Muscle layer of colon (tissue), 2 donors: Measurements from ENCODE around the gene KLF13.

Experiments
- H3K27ac ChIP-seq: one replicate; pipeline ENCODE4 v1.7.0; 2013; ENCODE audit warnings: low read depth, mild to moderate bottlenecking, low read length, moderate library complexity
- H3K27me3 ChIP-seq, 2 donors: one replicate each; pipeline ENCODE4 v1.7.0; 2013; ENCODE audit warnings: low read length in 2 of 2, mild to moderate bottlenecking in 2 of 2; ENCODE audit not compliant: insufficient read depth in 2 of 2, control insufficient read depth in 1 of 2
- H3K36me3 ChIP-seq: one replicate; pipeline ENCODE4 v1.7.0; 2013; ENCODE audit warnings: mild to moderate bottlenecking, low read length; ENCODE audit not compliant: insufficient read depth
- H3K4me1 ChIP-seq: one replicate; pipeline ENCODE4 v1.7.0; 2013; ENCODE audit warnings: mild to moderate bottlenecking, low read length; ENCODE audit not compliant: insufficient read depth
- H3K4me3 ChIP-seq, 2 donors: one replicate each; pipeline ENCODE4 v1.7.0; 2013; ENCODE audit warnings: low read length in 2 of 2, low read depth in 1 of 2, mild to moderate bottlenecking in 1 of 2, moderate library complexity in 1 of 2
- H3K9ac ChIP-seq: one replicate; pipeline ENCODE4 v1.7.0; 2013; ENCODE audit warnings: low read length
- H3K9me3 ChIP-seq: one replicate; pipeline ENCODE4 v1.7.0; 2013; ENCODE audit warnings: mild to moderate bottlenecking, low read length
- donor health status: abdominal sarcoma.
- donor health status: Adenocarcinoma of cecum.

The KLF13 gene

GRCh38 chr15:31385736-31386135, 59.1 kb downstream of the KLF13 start:
- Histone ChIP-seq H3K36me3 (no peaks in the 10 kb centered on the region), H3K9me3 (no peaks in the 10 kb centered on the region), H3K4me1 (peaks cover 9% of the 10 kb centered on the region), H3K9ac (no peak overlapping the region), H3K27ac (no peak overlapping the region), H3K27me3 (no peaks in the 10 kb centered on the region), H3K4me3 (no peak overlapping the region)

- H3K9ac ChIP-seq = no peak overlapping the region
- peaks cover 9% of the 10 kb centered on the region for H3K4me1 ChIP-seq
- H3K9me3 ChIP-seq = no peaks in the 10 kb centered on the region
- no peaks in the 10 kb centered on the region for H3K36me3 ChIP-seq
- H3K4me3 ChIP-seq = no peak overlapping the region
- H3K27ac ChIP-seq = no peak overlapping the region
- no peaks in the 10 kb centered on the region for H3K27me3 ChIP-seq
Observed at GRCh38 chr15:31387092-31387478, 60.5 kb downstream of the KLF13 start.

GRCh38 chr15:31387479-31388118, 61.0 kb downstream of the KLF13 start:
- Histone ChIP-seq H3K36me3 (no peaks in the 10 kb centered on the region), H3K9me3 (no peaks in the 10 kb centered on the region), H3K27ac (no peak overlapping the region), H3K4me1 (peaks cover 9% of the 10 kb centered on the region), H3K9ac (no peak overlapping the region), H3K27me3 (no peaks in the 10 kb centered on the region), H3K4me3 (no peak overlapping the region)

- no peak overlapping the region for H3K4me3 ChIP-seq
- no peaks in the 10 kb centered on the region for H3K27me3 ChIP-seq
- H3K36me3 ChIP-seq = no peaks in the 10 kb centered on the region
- peaks cover 9% of the 10 kb centered on the region for H3K4me1 ChIP-seq
- H3K27ac ChIP-seq = no peak overlapping the region
- no peaks in the 10 kb centered on the region for H3K9me3 ChIP-seq
- no peak overlapping the region for H3K9ac ChIP-seq
Observed at GRCh38 chr15:31389576-31389975, 62.9 kb downstream of the KLF13 start.

DNA sequence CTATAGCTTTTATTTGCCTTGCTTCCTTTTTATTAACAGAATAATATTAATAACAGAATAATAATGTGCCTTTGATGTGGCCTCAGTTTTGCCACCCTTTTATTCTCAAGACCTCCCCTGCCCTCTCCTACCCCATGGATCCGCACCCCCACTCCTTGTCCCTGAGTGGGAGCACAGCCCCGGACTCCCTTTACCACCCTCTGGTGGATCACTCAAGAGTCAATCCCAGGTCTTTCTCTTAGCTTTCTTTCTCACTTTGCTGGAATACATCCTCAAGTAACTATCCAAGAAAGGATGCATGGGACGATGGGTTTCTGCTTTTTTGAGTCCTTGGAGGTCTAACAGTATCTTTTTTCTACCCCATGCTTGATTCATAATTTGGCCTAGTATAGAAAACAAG, 63.4 kb downstream of the KLF13 start:
- Histone ChIP-seq H3K9ac (no peak overlapping the region), H3K4me3 (no peak overlapping the region), H3K36me3 (no peaks in the 10 kb centered on the region), H3K4me1 (peaks cover 9% of the 10 kb centered on the region), H3K27ac (no peak overlapping the region), H3K9me3 (no peaks in the 10 kb centered on the region), H3K27me3 (no peaks in the 10 kb centered on the region)

DNA sequence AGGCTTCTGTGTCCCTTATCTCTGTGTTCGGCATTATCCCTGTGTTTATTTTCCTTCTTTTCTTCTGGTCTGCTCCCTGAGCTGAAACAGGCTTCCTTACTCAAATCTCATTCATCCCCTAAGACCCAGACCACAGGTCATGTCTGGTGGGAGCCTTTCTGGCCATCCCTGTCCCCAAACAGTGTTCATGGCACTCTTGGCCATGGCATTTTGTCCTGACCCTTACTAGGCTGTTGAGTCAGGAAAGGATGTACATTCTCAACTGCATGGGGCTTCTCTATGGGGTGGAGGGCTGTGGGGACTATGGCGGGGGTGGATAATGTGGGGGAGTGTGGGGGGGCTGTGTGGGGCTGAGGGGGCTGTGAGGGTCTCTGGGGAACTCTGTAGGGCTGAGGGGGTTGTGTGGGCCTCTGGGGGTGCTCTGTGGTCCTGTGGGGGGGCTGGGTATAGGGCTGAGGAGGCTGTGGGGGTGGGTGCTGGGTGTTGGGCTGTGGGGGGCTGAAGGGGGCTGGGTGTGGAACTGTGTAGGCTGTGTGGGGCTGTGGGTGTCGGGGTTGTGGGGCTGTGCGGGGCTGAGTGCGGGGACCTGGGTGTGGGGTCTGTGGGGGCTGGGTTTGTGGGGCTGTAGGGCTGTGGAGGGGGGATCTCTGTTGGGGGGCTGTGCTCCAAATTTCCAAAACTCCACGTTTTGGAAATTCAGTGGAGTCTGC, 64.3 kb downstream of the KLF13 start:
- no peak overlapping the region for H3K27ac ChIP-seq
- no peaks in the 10 kb centered on the region for H3K27me3 ChIP-seq
- no peak overlapping the region for H3K9ac ChIP-seq
- H3K36me3 ChIP-seq = no peaks in the 10 kb centered on the region
- H3K4me3 ChIP-seq = no peak overlapping the region
- peaks cover 9% of the 10 kb centered on the region for H3K4me1 ChIP-seq
- no peaks in the 10 kb centered on the region for H3K9me3 ChIP-seq

DNA sequence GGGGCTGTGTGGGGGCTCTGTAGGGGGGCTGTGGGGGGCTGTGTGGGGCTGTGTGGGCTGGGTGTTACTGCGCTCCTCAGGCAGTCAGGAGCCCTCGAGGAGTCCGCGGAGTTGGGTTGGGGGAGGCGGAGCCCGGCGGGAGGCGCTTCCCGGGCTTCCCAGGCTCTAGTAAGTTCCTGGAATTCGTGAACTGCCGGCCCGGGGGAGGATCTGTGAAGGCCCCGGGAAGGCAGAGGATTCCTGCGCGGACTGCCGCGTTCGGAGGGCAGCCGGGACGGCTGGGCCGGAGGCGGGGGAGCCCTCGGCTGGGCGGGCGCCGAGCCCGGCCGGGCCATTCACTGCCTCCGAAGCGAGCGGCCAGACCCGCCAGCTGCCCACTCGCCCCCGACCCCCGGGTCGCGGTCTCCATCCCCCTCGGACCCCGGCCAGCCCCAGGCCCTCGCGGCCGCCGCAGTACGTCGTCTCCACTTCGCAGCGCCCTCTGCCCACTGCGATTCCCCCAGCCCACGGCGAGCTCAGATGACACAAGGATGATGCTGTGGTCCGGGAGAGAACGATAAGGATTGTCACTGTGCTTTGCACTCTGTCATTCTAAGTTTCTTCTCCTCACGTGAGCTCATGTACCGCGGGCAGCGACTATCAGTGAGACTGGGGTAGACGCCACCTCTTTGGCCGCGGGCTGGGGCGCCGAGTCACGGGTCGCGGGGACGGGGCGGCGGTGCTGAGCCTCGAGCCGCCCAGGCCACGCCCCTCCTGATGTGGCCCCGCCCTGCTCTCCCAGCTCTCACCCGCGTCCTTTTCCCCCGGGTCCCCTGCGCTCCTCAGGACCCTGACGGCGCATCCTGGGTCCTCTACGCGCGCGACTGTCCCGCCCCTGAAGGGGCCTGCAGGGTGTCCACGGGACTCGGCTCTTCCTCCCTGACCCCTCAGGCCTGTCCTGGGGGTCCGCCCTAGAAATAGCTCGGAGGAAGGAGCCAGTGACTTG, 65.3 kb downstream of the KLF13 start:
- Histone ChIP-seq H3K27me3 (no peaks in the 10 kb centered on the region), H3K9me3 (no peaks in the 10 kb centered on the region), H3K9ac (peak overlapping the region; percentile 65), H3K27ac (peak overlapping the region; percentile 54), H3K4me1 (peaks cover 9% of the 10 kb centered on the region), H3K36me3 (no peaks in the 10 kb centered on the region), H3K4me3 (peak overlapping the region; percentile 68 to 72)

DNA sequence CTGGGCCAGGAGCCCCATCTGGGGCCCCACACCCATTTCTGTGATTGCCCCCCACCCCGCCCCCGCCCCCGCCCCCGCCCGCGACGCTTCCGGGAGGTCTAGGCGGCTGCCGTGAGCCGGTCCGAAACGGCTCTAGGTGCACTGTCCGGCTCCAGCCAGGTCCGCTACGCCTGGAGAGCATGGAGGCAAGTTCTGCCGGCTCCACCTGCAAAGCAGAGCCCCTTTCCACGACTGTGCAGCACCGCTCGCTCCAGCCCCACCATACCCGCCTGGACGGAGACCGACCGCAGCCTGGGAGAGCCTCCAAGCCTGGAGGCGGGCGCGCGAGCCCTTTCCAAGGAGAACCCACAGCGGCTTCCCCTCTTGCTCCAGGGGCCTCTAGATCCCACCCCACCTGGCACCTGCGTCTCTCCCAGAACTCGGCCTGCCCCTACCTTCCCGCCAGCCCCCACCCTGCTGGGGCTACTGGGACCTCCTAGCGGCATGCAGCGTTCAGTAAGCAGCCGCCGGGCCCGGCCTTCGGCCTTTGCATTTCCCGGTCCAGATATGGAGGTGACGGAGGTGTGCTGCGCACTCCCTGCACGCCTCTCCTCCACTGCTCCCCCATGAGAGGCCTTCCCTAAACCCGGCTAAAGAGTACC, 66.2 kb downstream of the KLF13 start:
- Histone ChIP-seq H3K36me3 (no peaks in the 10 kb centered on the region), H3K4me1 (peaks cover 10% of the 10 kb centered on the region), H3K9me3 (no peaks in the 10 kb centered on the region), H3K27me3 (no peaks in the 10 kb centered on the region), H3K9ac (no peak overlapping the region), H3K27ac (peak overlapping the region; percentile 52), H3K4me3 (peak overlapping the region; percentile 20 to 21)

GRCh38 chr15:31393444-31394091, 66.9 kb downstream of the KLF13 start:
- H3K9ac ChIP-seq = no peak overlapping the region
- H3K27ac ChIP-seq = no peak overlapping the region
- H3K4me3 ChIP-seq = no peak overlapping the region
- no peaks in the 10 kb centered on the region for H3K9me3 ChIP-seq
- peaks cover 6% of the 10 kb centered on the region for H3K4me1 ChIP-seq
- H3K27me3 ChIP-seq = no peaks in the 10 kb centered on the region
- H3K36me3 ChIP-seq = no peaks in the 10 kb centered on the region

GRCh38 chr15:31396881-31397560, 70.4 kb downstream of the KLF13 start:
- Histone ChIP-seq H3K9me3 (no peaks in the 10 kb centered on the region), H3K4me1 (peaks cover 6% of the 10 kb centered on the region), H3K4me3 (no peak overlapping the region), H3K9ac (no peak overlapping the region), H3K36me3 (no peaks in the 10 kb centered on the region), H3K27me3 (no peaks in the 10 kb centered on the region), H3K27ac (peak overlapping the region; percentile 23)
